Nephron progenitor cell (in vitro differentiated cells): ENCODE results near the gene GOT1.

Source experiments
- DNase-seq: peaks from one replicate; pipeline ENCODE4 v3.0.0; 2021
- H3K27ac Mint-ChIP-seq: 2 replicates; pipeline ENCODE4 v1.8.0; 2021; ENCODE audit warnings: mild to moderate bottlenecking, moderate library complexity, mixed read lengths
- H3K27me3 Mint-ChIP-seq: 2 replicates; pipeline ENCODE4 v1.8.0; 2021; ENCODE audit warnings: mild to moderate bottlenecking, low read depth, mixed read lengths; ENCODE audit not compliant: poor library complexity
- H3K36me3 Mint-ChIP-seq: 2 replicates; pipeline ENCODE4 v1.8.0; 2021; ENCODE audit warnings: low read depth, mixed read lengths
- H3K4me1 Mint-ChIP-seq: 2 replicates; pipeline ENCODE4 v1.8.0; 2021; ENCODE audit warnings: mixed read lengths
- H3K4me3 Mint-ChIP-seq: 2 replicates; pipeline ENCODE4 v1.8.0; 2021; ENCODE audit warnings: mild to moderate bottlenecking, moderate library complexity, mixed read lengths
- H3K9me3 Mint-ChIP-seq: 2 replicates; pipeline ENCODE4 v1.8.0; 2021; ENCODE audit warnings: mild to moderate bottlenecking, moderate library complexity, mixed read lengths
- CTCF ChIP-seq: fragments of 200-600 bp; sonication (generic); IDR thresholded peaks from 2 replicates; pipeline ENCODE4 v1.5.0; 2021; ENCODE audit warnings: antibody characterized with exemption

GOT1 gene

GRCh38 chr10:99430451-99431189, at the start of gene GOT1:
Gene GOT1, minus strand, starts transcription at chr10:99430624. Its CDS starts 59 bp downstream, at chr10:99430565.
- H3K27me3 Mint-ChIP-seq = peaks cover 9% of the 10 kb centered on the region
- peak within 1 kb of the TSS; percentile 96 for H3K4me3 Mint-ChIP-seq
- H3K9me3 Mint-ChIP-seq = no peaks in the 10 kb centered on the region
- no peak for TF ChIP-seq CTCF
- peak within 1 kb of the TSS; percentile 74 for H3K27ac Mint-ChIP-seq
- no peaks in the 10 kb centered on the region for H3K36me3 Mint-ChIP-seq
- peaks cover 31% of the 10 kb centered on the region for H3K4me1 Mint-ChIP-seq
- DNase-seq = peak; percentile 84

DNA sequence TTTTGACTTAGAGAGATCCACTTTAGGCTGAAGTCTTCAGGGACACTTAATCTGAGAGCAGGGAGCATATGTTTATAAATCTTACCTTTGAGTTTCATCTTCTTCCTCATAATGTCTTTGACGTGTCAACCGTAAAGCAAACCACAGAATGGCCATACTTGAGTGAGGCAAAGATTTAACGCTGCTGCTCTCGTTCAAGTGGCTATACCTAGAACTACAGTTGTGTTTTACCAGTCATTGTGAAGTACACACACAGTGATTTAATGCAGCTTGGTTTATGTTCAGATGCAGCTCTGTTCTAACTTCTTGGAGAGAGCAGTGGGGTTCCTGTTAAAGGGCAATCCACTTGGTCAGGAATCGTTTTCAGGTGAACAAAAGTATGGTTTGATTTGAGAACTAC, 39.9 kb upstream of the GOT1 start:
- peaks cover 93% of the 10 kb centered on the region for H3K27me3 Mint-ChIP-seq
- H3K9me3 Mint-ChIP-seq = no peaks in the 10 kb centered on the region
- TF ChIP-seq CTCF = no peak
- no peak for DNase-seq
- no peaks in the 10 kb centered on the region for H3K36me3 Mint-ChIP-seq
- no peak overlapping the region for H3K4me3 Mint-ChIP-seq
- no peak overlapping the region for H3K27ac Mint-ChIP-seq
- H3K4me1 Mint-ChIP-seq = no peaks in the 10 kb centered on the region

DNA sequence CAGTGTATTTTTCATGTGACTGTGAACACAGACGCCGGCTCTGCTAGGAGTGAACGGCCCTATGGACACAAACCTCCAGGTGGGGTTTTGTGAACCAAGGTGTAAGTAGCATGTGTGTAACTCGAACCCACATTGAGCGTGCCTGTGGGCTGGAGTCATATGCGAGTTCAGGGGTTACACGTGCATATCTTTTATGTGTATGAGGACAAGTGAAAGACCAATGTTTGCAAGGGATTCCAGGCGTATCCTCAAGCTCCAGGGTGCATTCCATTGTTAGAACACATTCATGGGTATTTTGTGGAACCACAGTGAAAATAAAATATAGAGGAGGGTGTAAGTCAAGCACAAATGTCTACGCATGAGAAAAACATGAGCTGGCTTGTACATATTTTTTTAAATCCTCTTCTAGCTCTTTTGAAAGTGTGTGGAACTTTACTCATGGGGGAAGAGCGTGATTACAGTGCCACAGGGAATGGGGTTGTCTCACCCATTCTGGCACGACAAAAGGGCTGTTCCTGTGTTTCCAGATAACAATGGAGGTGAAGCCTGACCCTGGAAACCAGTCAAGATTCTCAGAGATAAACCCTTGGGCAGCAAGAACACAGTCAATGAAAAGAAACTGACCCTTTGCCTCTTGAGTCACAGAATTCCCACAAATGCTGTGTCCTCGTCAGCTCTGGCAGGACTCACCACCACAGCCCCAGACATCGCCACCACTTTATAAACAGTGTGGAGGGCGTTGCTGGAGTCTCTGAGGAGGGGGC, 37.0 kb upstream of the GOT1 start:
- H3K27me3 Mint-ChIP-seq = peaks cover 72% of the 10 kb centered on the region
- no peaks in the 10 kb centered on the region for H3K4me1 Mint-ChIP-seq
- no peak for TF ChIP-seq CTCF
- no peaks in the 10 kb centered on the region for H3K9me3 Mint-ChIP-seq
- H3K36me3 Mint-ChIP-seq = no peaks in the 10 kb centered on the region
- no peak for DNase-seq
- H3K27ac Mint-ChIP-seq = no peak overlapping the region
- H3K4me3 Mint-ChIP-seq = no peak overlapping the region

- DNase-seq = no peak
Measured at GRCh38 chr10:99466632-99467223, 36.3 kb upstream of the GOT1 start.

DNA sequence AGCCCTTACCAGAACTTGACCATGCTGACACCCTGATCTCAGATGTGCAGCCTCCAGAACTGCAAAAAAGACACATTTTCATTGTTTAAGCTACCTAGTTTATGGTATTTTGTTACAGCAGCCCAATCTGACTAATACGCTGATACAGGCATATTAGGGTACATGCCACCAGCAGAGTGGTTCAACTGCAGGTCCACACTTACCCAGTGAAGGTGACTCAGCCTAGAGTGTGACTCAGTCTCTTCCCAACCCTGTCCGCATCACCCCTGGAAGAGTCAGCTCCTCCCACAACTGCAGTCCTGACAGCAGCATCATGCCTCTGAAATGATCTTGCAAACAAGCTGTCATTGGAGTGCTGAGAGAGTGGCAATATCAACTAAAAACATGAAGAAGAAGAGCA, 30.8 kb upstream of the GOT1 start:
- Mint-ChIP-seq H3K27ac (no peak overlapping the region), H3K9me3 (peaks cover 4% of the 10 kb centered on the region), H3K4me1 (peaks cover 14% of the 10 kb centered on the region), H3K36me3 (no peaks in the 10 kb centered on the region), H3K4me3 (no peak overlapping the region), H3K27me3 (peaks cover 67% of the 10 kb centered on the region)
- TF ChIP-seq CTCF = no peak
- no peak for DNase-seq

More at GRCh38 chr10:99466632-99467223, 36.3 kb upstream of the GOT1 start:
- Mint-ChIP-seq H3K27ac (no peak overlapping the region), H3K9me3 (no peaks in the 10 kb centered on the region), H3K36me3 (no peaks in the 10 kb centered on the region), H3K27me3 (peaks cover 70% of the 10 kb centered on the region), H3K4me3 (no peak overlapping the region), H3K4me1 (no peaks in the 10 kb centered on the region)
- no peak for TF ChIP-seq CTCF
